ENCODE results near the gene SH3BGRL2.

The SH3BGRL2 gene

DNA sequence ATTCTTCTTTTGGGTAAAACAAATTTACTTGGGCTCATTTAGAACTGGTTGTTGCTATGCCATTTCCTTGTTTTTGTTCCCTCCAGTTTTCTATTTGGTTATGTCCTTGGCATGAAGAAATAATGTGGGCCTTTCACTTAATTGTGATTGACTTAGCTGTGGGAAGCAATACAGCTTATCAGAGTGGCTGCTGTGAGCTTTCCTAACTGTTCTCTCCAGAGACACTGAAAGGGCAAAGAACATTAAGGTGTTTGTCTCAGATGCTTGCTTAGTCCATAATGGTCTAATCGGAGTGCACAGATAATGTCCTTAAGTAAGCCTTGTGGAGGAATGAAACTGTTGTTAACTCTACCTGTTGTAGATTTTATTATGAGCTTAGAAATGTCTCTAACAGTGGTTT is 56.6 kb downstream of the SH3BGRL2 start:
- H3K27ac ChIP-seq, result no peak overlapping the region
- no peak for DNase-seq (ENCODE audit: low read depth, low spot score)

DNA sequence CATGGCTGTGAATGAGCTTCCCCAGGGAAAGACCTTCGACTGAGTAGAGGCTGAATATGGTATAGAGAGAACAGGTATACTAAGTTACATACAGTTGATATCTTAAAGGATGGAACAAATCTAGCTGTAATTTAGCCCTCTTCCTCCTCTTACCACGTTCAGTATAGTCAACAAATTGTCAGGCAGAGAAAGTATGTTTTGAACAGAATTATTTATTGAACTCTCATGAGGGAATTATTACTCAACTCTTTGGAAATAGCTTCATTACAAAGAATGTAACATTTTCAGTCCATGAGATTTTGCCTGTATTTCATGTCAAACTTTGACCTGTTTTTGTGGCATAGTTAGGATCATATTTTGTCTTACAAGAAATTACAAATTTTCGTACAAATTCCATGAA is 63.0 kb downstream of the SH3BGRL2 start:
- DNase-seq (ENCODE audit: low read depth, low spot score), result no peak
- no peak overlapping the region for H3K27ac ChIP-seq

- DNase-seq (ENCODE audit: low read depth, low spot score), result no peak
These were observed 63.7 kb downstream of the SH3BGRL2 start for GRCh38 chr6:79694623-79695343.

GRCh38 chr6:79697430-79697829 is 66.3 kb downstream of the SH3BGRL2 start:
- DNase-seq (ENCODE audit: low read depth, low spot score), result no peak
- no peak overlapping the region for H3K27ac ChIP-seq

More at GRCh38 chr6:79694623-79695343, 63.7 kb downstream of the SH3BGRL2 start:
- H3K27ac ChIP-seq, result no peak overlapping the region

GRCh38 chr6:79699606-79700005 is 68.5 kb downstream of the SH3BGRL2 start:
- DNase-seq (ENCODE audit: low read depth, low spot score), result no peak
- H3K27ac ChIP-seq, result no peak overlapping the region

DNA sequence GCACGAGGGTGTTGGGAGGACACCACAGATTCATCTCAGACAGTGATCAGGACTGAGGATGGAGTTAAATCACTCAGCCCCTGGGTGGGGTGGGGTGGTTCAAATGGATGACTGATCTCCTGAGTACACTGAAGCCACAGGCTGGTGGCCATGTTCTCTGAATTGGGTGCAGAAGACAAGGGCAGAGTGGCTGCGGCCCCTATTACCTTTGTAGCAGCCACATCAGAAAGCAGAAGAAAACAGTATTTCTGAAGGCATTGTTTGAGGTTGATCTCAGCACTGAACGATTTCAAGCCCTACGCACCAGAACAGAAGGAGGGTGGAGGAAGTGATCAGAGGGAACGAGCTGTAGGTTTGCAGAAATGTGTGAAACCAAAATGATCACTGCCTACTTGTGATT is 71.6 kb downstream of the SH3BGRL2 start:
- DNase-seq (ENCODE audit: low read depth, low spot score), result no peak
- H3K27ac ChIP-seq, result no peak overlapping the region

- H3K27ac ChIP-seq, result no peak overlapping the region
- DNase-seq (ENCODE audit: low read depth, low spot score), result no peak
These were observed 73.1 kb downstream of the SH3BGRL2 start for GRCh38 chr6:79704200-79704599.

DNA sequence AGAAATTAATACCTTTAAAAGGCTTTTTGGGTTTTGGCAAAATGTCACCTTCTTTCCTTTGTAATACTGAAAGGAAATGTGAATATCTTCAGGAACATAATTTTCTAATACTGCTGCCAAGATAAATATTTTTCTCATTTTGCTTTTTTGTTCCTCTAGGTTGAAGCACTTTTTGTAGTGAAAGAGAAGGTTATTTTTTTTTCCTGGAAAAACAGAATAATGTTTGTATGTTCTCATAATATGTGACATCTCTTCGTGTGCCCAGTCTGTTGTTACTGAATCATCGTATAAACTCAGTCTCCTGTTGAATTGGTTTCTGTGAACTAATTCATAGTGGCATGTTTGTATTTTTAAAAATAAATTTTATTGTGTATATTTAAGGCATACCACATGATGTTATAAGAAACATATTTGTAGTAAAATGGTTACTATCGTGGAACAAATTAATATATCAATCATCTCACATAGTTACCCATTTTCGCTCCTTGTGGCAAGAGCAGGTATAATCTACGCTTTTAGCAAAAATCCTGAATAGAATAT is 74.4 kb downstream of the SH3BGRL2 start:
- no peak for DNase-seq (ENCODE audit: low read depth, low spot score)
- no peak overlapping the region for H3K27ac ChIP-seq

DNA sequence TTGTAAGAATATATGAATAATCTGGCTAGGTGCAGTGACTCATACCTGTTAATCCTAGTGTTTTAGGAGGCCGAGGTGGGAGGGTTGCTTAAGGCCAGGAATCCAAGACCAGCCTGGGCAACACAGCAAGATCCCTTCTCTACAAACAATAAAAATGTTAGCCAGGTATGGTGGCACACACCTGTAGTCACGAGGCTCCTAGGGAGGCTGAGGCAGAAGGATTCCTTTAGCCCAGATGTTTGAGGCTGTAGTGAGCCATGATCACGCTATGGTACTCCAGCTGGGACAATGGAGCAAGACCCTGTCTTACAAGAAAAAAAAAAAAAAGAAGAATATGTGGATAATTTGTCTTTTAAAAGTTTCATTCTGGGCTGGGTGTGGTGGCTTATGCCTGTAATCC is 75.4 kb downstream of the SH3BGRL2 start:
- no peak overlapping the region for H3K27ac ChIP-seq
- no peak for DNase-seq (ENCODE audit: low read depth, low spot score)

DNA sequence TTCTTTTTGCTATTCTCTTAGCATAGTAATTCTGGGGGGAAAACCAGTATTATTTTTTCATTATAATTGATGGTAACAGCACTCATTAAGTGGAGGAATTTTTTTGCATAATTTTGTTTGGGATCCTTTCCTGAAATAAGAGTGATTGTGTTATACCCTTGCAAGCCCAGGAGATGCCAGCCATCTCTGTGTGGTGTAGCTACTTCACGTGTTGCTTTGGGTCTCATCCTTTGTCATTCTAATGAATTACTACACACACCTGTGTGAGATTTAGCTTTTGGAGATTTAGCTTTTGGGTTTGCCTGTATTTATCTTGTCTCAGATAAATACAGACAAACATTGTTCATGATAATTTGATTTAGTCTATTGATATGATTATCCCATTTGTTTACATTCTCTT is 76.5 kb downstream of the SH3BGRL2 start:
- DNase-seq (ENCODE audit: low read depth, low spot score), result no peak

DNA sequence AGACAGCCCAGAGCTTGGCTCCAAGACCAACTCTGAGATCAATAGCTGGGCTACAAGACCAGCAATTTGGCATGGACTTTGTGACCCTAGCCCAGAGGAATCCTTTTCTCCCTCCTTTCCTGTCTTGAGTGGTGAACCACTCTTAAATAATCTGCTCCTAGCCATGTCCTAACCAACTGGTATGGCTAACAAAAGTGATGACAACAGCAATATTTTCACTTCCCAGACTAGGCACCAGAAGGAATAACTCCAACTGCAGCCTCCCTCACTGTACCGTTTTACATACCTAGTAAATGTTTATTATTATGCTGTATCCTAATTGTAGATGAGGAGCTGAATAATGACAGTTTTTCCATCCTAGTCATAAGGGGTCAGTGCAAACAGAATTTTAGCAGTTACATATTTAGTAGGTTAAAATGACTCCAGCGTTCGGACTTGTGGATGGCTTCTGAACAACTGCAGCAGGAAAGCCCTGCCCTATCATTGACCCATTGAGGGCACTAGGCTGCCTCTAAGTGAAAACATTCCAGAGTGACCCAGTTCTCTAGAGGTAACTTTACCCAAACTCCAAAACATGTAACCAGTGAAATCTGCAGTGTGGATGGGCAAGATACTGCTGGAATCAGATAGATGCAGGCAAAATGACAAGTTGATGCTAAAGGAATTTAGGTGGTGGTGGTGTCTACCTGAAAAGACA is 77.1 kb downstream of the SH3BGRL2 start:
- DNase-seq (ENCODE audit: low read depth, low spot score), result no peak
- no peak overlapping the region for H3K27ac ChIP-seq

More for the DNA sequence above, 76.5 kb downstream of the SH3BGRL2 start:
- no peak overlapping the region for H3K27ac ChIP-seq

- no peak overlapping the region for H3K27ac ChIP-seq
- DNase-seq (ENCODE audit: low read depth, low spot score), result no peak
These were observed 79.0 kb downstream of the SH3BGRL2 start for GRCh38 chr6:79710127-79710526.

DNA sequence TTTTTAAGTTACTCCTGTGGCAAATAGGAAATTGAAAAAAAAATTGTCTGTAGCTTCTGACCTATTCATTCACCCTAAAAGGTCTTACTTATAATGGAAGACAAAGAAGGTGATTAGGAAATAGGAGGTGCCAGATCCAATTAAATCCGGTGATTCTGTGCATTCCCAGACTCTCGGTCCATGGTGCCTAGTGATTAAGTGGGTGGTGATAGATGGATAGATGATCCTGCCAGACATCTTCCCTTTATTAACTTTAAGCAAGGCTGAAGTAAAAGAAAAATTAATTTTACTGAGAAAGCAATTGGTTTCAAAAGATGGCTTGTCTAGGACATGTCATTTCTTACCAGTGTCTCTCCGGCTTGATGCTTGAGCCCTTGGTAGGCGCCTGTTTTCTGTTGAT is 80.0 kb downstream of the SH3BGRL2 start:
- DNase-seq (ENCODE audit: low read depth, low spot score), result no peak
- H3K27ac ChIP-seq, result no peak overlapping the region

DNA sequence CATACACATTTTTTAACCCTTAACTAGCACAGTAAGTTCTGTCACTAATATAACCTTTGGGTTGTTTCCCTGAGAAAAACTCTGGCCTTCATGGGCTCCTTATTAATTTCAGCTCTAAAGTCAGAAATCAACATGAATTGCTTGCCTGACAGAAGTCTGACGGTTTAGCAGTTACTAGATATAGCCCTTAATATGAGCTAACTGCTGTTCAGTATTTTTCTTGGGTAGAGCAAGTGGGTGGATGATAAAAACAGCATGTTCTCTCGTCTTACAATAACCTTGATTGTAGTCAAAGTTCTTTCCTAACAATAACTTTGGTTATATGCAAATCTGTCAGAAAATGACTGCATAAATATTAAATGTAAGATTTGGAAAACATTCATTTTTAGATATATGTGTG is 81.0 kb downstream of the SH3BGRL2 start:
- no peak overlapping the region for H3K27ac ChIP-seq
- DNase-seq (ENCODE audit: low read depth, low spot score), result no peak

DNA sequence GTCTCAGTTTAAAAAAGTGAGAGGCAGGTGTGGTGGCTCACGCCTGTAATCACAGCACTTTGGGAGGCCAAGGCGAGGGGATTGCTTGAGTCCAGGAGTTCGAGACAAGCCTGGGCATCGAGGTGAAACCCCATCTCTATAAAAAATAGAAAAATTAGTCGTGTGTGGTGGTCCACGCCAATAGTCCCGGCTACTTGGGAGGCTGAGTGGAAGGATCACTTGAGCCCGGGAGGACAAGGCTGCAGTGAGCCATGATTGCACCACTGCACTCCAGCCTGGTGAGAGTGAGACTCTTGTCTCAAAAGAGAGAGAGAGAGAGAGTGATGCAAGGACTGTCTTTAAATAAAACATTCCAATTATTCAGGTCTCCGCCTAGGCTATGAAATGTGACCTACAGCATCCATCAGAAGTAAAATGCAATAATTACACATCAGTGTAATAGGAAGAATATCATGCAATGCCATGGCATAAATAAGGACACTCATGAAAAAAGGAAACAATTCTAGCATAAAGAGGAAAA is 81.5 kb downstream of the SH3BGRL2 start:
- H3K27ac ChIP-seq, result no peak overlapping the region
- DNase-seq (ENCODE audit: low read depth, low spot score), result no peak

- no peak overlapping the region for H3K27ac ChIP-seq
- DNase-seq (ENCODE audit: low read depth, low spot score), result no peak
These were observed 82.7 kb downstream of the SH3BGRL2 start for GRCh38 chr6:79713701-79714322.

DNA sequence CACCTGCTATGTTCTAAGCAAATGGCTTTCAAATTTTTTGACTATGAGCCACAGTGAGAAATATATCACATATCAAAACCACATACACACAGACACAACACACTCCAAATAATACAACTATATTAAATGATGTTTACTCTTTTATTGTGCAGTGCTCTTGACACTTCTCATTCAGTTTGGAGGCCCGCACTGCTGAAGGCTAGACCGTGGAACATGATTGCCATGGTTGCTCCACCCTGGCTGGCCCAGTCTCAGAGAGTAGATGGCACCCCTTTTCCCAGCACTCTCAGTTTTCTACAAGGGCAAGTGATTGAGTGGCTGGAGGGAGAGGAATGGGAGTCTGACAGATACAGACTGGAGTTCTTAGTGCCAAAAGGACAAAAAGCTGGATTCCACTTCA is 86.9 kb downstream of the SH3BGRL2 start:
- DNase-seq (ENCODE audit: low read depth, low spot score), result no peak
- H3K27ac ChIP-seq, result no peak overlapping the region

GRCh38 chr6:79718509-79719247 is 87.5 kb downstream of the SH3BGRL2 start:
- no peak overlapping the region for H3K27ac ChIP-seq
- DNase-seq (ENCODE audit: low read depth, low spot score), result no peak

GRCh38 chr6:79719248-79719960 is 88.3 kb downstream of the SH3BGRL2 start:
- no peak for DNase-seq (ENCODE audit: low read depth, low spot score)

DNA sequence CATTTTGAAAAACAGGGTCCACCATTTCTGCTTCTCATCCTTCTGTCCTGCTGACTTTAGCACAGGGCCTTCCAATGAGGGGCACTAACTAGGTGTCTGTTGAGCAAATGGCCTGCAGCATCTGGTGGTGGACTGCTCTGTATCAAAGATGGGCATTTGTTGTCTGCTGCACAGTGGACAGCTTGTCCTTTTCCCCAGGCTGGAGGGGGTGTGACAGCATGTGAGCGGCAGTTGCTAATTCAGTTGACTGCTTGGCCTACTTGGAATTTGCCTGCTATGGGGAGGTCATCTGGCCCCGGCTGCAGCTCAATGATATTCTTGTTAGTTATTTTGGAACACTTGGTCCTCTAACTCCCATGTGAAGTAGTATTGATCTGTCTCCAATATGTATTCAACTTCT is 93.7 kb downstream of the SH3BGRL2 start:
- DNase-seq (ENCODE audit: low read depth, low spot score), result no peak
- H3K27ac ChIP-seq, result no peak overlapping the region

More at GRCh38 chr6:79719248-79719960, 88.3 kb downstream of the SH3BGRL2 start:
- H3K27ac ChIP-seq, result no peak overlapping the region
